WTC11 (cell line): ENCODE measurements around the gene SPATS2. TPM values are rescaled to one million over a fixed set of nuclear protein-coding genes. Genes with fewer than 3 reads are reported as not detected.

ENCODE experiments used
- ATAC-seq: fragments of 200-7000 bp; cut with Tn5 transposase; 2 replicates; pipeline ENCODE4 v1.10.0; 2021; ENCODE audit warnings: mild to moderate bottlenecking, moderate library complexity
- CTCF ChIA-PET: fragments of 300-600 bp; sonication (Branson Sonifier 250); formaldehyde crosslinking; loops from one replicate; lab custom pipeline; 2021; ENCODE audit warnings: antibody characterized with exemption; lab: Charles Lee
- POLR2A ChIA-PET: fragments of 350-600 bp; sonication (Branson Sonifier 250); formaldehyde crosslinking; loops from one replicate; lab custom pipeline; 2021; ENCODE audit warnings: antibody characterized with exemption; lab: Charles Lee
- DNase-seq: peaks from one replicate; pipeline ENCODE4 v3.0.0; 2021; ENCODE audit warnings: low spot score
- H3K27ac Mint-ChIP-seq: 2 replicates; pipeline ENCODE4 v1.8.0; 2021; ENCODE audit warnings: mixed read lengths
- H3K27me3 Mint-ChIP-seq: 2 replicates; pipeline ENCODE4 v1.8.0; 2021; ENCODE audit warnings: low read depth, mild to moderate bottlenecking, moderate library complexity, mixed read lengths
- H3K36me3 Mint-ChIP-seq: 2 replicates; pipeline ENCODE4 v1.8.0; 2021; ENCODE audit warnings: mixed read lengths
- H3K4me1 Mint-ChIP-seq: 2 replicates; pipeline ENCODE4 v1.8.0; 2022; ENCODE audit warnings: mixed read lengths
- H3K4me3 Mint-ChIP-seq: 2 replicates; pipeline ENCODE4 v1.8.0; 2021; ENCODE audit warnings: mild to moderate bottlenecking, moderate library complexity, mixed read lengths
- H3K9me3 Mint-ChIP-seq: 2 replicates; pipeline ENCODE4 v1.8.0; 2021; ENCODE audit warnings: mixed read lengths
- ARID4B ChIP-seq: sonication (generic); formaldehyde crosslinking; IDR thresholded peaks from 2 replicates; pipeline ENCODE4 v1.8.0; 2023; ENCODE audit warnings: missing genetic modification reagents, mild to moderate bottlenecking, borderline replicate concordance
- ATF6 ChIP-seq: sonication (generic); formaldehyde crosslinking; IDR thresholded peaks from 2 replicates; pipeline ENCODE4 v1.8.1; 2023; ENCODE audit warnings: mild to moderate bottlenecking, missing genetic modification reagents
- FOXP1 ChIP-seq: sonication (generic); formaldehyde crosslinking; IDR thresholded peaks from 2 replicates; pipeline ENCODE4 v1.8.0; 2022; ENCODE audit warnings: missing genetic modification reagents, mild to moderate bottlenecking, moderate library complexity, borderline replicate concordance
- IRF2 ChIP-seq: sonication (generic); formaldehyde crosslinking; IDR thresholded peaks from 2 replicates; pipeline ENCODE4 v1.8.0; 2022; ENCODE audit warnings: low read depth, missing genetic modification reagents, borderline replicate concordance
- KAT7 ChIP-seq: sonication (generic); formaldehyde crosslinking; IDR thresholded peaks from 2 replicates; pipeline ENCODE4 v1.8.1; 2023; ENCODE audit warnings: missing genetic modification reagents, mild to moderate bottlenecking, borderline replicate concordance
- NFE2L1 ChIP-seq: sonication (generic); formaldehyde crosslinking; IDR thresholded peaks from 2 replicates; pipeline ENCODE4 v1.8.1; 2023; ENCODE audit warnings: missing genetic modification reagents
- PREB ChIP-seq: sonication (generic); formaldehyde crosslinking; IDR thresholded peaks from 2 replicates; pipeline ENCODE4 v1.8.1; 2022; ENCODE audit warnings: mild to moderate bottlenecking, missing genetic modification reagents, moderate library complexity, borderline replicate concordance
- RELA ChIP-seq: sonication (generic); formaldehyde crosslinking; IDR thresholded peaks from 2 replicates; pipeline ENCODE4 v1.8.1; 2022; ENCODE audit warnings: missing genetic modification reagents, mild to moderate bottlenecking, borderline replicate concordance
- TP53 ChIP-seq: sonication (generic); formaldehyde crosslinking; IDR thresholded peaks from 2 replicates; pipeline ENCODE4 v1.8.1; 2023; ENCODE audit warnings: mild to moderate bottlenecking, missing genetic modification reagents
- ZBTB43 ChIP-seq: sonication (generic); formaldehyde crosslinking; IDR thresholded peaks from 2 replicates; pipeline ENCODE4 v1.8.1; 2023; ENCODE audit warnings: mild to moderate bottlenecking, missing genetic modification reagents
- ZNF416 ChIP-seq: fragments of 250-450 bp; sonication (Bioruptor Pico); IDR thresholded peaks from 2 replicates; pipeline ENCODE4 v1.9.0; 2021; ENCODE audit warnings: mild to moderate bottlenecking, inconsistent platforms
- ZNF423 ChIP-seq: fragments of 250-450 bp; sonication (Bioruptor Pico); IDR thresholded peaks from 2 replicates; pipeline ENCODE4 v2.1.2; 2022; ENCODE audit warnings: mild to moderate bottlenecking, moderate library complexity
- ZNF512 ChIP-seq: sonication (generic); formaldehyde crosslinking; IDR thresholded peaks from 2 replicates; pipeline ENCODE4 v1.8.1; 2022; ENCODE audit warnings: missing genetic modification reagents, borderline replicate concordance
- total RNA-seq: library from RNA; stranded (reverse); gene quantifications from 3 replicates; pipeline ENCODE4 v1.2.3, GENCODE V29; 2021

SPATS2 gene
- total RNA-seq, 1 experiment from 2014 or later, result 25.9 TPM

GRCh38 chr12:49397000-49397399 lies 29.7 kb downstream of the SPATS2 start (continued):
- TF ChIP-seq RELA, result no peak
- no peak for TF ChIP-seq PREB (CRISPR knock-in tag)
- TF ChIP-seq TP53, result no peak
- no peak for TF ChIP-seq FOXP1 (CRISPR knock-in tag)

GRCh38 chr12:49400304-49400703 lies 33.0 kb downstream of the SPATS2 start:
- ATAC-seq (no peak), DNase-seq (no peak)
- CTCF ChIA-PET, result interaction anchor here (0.6 to 1.6 kb wide), 6 partner anchors 11 to 114 kb away, joined by 3 to 5 read pairs (median 4); partner anchors contain the start of gene SPATS2
- POLR2A ChIA-PET, result no interaction called here
- no peak overlapping the region for H3K4me3 Mint-ChIP-seq
- no peaks in the 10 kb centered on the region for H3K27me3 Mint-ChIP-seq
- H3K36me3 Mint-ChIP-seq, result no peaks in the 10 kb centered on the region; the same call in 1 of the 2 replicates
- TF ChIP-seq ZNF512 (CRISPR knock-in tag), result no peak
- no peak for TF ChIP-seq ZNF416 (CRISPR knock-in tag)
- TF ChIP-seq ATF6 (CRISPR knock-in tag), result no peak
- TF ChIP-seq ZBTB43, result no peak
- TF ChIP-seq IRF2 (CRISPR knock-in tag), result no peak
- TF ChIP-seq KAT7, result no peak
- TF ChIP-seq ZNF423 (CRISPR knock-in tag), result no peak
- no peak for TF ChIP-seq ARID4B (CRISPR knock-in tag)
- no peak for TF ChIP-seq NFE2L1 (CRISPR knock-in tag)
- peak overlapping the region; percentile 2 for H3K27ac Mint-ChIP-seq
- H3K4me1 Mint-ChIP-seq, result peaks cover 28% of the 10 kb centered on the region
- H3K9me3 Mint-ChIP-seq, result no peaks in the 10 kb centered on the region
